Renal cortex interstitium (tissue), 11 donors: ENCODE data around the gene NTM. TPM values are rescaled to one million over a fixed set of nuclear protein-coding genes. Genes with fewer than 3 reads are reported as not detected.
A peak's percentile ranks its signal among the peaks of the same experiment; 100 is the strongest.
"Not testable (repeated sequence)": the region's sequence is repeated elsewhere in the genome, so short reads cannot be mapped to it uniquely, and the experiment has no call there.

Source experiments
- DNase-seq, 11 donors: peaks; one replicate each; pipeline ENCODE4 v3.0.0-alpha.2; 2013; ENCODE audit warnings: low read depth in 9 of 11, low spot score in 4 of 11; ENCODE audit errors: extremely low read depth in 1 of 11
- polyA plus RNA-seq, 3 donors: library from polyadenylated mRNA; unstranded; fragments of 120-200 nt; gene quantifications; one replicate each; pipeline ENCODE4 v1.2.1, GENCODE V29; 2013; ENCODE audit not compliant: insufficient read length in 3 of 3

Gene NTM
- polyA plus RNA-seq, 3 donors = 40.5 to 45.1 (median 43.9) TPM

DNA sequence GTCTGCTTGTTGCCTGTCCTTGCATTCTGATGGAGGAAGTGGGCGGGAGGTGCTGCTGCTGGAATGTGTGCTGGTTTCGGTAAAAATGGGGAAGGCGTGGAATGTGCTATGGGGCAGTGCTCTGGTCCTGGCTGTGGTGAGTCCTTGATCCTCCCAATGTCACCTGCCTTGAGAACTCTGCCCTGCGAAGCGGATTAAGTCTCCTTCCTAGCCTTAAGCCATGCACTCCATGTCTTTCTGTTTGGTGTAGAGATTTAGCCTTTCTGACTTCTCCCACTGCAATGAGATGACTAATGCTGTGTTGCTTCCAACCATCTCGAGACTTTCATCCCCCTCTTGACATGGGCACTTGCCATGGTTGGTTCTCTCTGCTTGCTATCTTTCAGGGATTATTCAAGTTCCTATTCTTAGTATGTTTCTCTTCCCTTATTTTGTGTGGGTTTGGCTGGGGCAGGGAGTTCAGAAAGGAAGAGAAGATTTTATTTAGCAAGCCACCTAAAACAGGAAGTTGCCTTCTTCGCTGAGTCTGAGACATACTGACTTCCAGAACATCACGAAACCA lies 687.9 kb downstream of the NTM start:
- no peak for DNase-seq

GRCh38 chr11:132060567-132060966 lies 690.2 kb downstream of the NTM start:
- no peak for DNase-seq

- DNase-seq = no peak
Measured at GRCh38 chr11:132062031-132062430, 691.6 kb downstream of the NTM start.

DNA sequence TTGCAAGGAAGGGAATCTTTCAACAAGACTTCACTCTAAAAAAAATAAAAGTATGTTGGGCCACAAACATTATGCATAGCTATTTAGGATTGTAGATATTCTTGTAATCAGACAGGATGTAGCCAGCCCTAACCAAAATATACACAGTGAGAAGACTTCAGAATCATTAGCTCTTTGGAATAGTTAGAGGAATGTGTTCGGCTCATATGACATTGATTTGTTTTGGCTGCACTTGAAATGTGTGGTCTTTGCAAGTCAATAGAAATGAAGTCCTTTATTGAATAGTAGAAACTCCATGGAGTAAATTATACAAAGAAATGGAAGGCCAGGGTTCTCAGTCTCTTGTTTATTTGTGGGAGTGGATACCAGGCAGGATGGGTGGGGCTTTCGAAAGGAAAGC lies 692.1 kb downstream of the NTM start:
- no peak for DNase-seq

DNA sequence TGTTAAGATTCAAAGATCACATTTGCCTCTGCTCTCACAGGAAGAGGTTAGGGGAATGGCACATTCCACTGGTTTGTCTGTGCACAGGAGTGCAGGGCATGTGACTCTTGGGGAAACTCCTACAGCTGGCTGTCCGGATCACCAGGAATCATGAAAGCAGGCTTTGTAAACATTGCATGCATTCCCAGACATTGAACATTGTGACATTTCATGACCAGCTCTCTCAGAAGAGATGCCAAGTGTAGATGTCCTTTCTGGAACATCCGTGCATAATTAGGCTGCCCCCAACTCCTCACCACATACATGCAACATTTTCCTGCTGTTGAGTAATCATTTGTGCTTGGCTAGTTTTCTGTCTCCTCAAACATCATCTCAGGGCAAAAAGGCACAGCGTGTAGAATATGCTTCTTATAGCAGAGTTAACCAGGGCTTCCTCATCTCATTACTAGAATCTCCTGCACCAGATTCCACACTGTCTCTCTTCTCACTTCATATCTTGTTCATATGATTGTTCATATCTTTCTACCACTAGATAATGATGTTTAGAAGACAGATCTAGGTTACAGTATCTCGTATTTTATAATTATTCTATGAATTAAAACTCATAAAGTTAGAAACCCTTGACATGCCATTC lies 694.7 kb downstream of the NTM start:
- DNase-seq = peak in 9 of 11 donors; percentile 27 to 79 (median 50)

GRCh38 chr11:132068556-132068955 lies 698.1 kb downstream of the NTM start:
- DNase-seq = no peak

DNA sequence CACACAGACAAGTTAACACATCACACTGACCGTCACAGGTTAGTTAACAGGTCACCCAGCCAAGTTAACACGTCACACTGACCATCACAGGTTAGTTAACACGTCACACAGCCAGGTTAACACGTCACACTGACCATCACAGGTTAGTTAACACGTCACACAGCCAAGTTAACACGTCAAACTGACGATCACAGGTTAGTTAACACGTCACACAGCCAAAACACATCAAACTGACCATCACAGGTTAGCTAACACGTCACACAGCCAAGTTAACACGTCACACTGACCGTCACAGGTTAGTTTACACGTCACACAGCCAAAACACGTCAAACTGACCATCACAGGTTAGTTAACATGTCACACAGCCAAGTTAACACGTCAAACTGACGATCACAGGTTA lies 699.2 kb downstream of the NTM start:
- not testable (repeated sequence) for DNase-seq

DNA sequence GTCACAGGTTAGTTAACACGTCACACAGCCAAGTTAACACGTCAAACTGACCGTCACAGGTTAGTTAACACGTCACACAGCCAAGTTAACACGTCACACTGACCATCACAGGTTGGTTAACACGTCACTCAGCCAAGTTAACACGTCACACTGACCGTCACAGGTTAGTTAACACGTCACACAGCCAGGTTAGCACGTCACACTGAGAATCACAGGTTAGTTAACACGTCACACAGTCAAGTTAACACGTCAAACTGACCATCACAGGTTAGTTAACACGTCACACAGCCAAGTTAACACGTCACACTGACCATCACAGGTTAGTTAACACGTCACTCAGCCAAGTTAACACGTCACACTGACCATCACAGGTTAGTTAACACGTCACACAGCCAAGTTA lies 700.5 kb downstream of the NTM start:
- DNase-seq = not testable (repeated sequence)

DNA sequence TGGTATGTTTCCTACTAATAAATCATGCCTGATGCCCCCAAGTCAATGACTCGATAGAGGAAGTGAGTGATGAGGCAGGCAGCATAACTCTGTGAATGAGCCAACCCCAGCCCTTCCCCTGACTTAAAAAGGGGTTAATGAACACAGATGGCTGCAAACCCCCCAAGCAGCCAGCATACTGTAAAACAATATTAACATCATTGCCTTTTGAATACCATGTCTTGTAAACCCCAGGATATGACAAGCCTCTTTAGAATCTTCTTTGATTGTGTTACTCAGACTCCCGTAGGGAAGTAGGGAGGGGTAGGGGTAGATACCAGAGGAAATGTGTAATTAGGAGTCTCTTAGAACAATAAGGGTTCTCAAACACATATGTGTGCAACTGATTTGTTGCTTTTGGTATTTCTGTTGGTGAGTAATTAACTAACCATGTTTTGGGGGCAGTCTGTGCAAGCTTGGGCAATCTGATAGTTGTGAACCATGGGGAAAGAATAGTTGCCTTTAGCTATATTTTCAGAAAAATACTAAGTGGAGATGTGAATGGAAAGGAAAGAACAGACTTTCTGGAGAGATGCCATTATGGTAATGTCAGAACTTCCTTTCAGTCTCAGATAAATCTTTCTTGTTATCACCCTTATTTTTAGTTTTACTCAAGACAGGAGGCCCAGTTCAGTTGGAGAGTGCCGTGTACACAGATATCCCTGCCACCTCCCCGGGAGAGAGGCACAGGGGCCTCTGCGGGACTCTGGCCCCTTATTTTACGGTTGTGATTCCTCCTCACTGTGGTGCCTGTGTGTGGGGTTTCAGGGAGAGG lies 701.8 kb downstream of the NTM start:
- no peak for DNase-seq

DNA sequence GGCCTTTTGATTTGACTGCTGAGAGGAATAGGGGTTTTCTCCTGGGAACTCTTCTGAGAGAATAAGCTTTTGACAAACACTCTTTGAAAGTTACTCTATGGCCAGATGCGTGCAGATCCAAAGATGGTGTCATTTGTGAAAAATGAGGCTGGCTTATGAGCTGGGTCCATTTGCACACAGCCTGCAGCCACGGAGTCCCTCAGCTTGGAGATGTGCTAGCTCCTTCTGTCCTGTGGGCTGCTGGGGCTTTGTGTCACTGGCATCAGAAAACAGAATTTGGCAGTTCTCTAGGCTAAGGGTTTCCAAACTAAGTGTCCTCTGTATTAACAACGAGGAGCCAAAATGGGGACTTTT lies 702.4 kb downstream of the NTM start:
- DNase-seq = no peak

GRCh38 chr11:132073787-132074186 lies 703.4 kb downstream of the NTM start:
- no peak for DNase-seq

DNA sequence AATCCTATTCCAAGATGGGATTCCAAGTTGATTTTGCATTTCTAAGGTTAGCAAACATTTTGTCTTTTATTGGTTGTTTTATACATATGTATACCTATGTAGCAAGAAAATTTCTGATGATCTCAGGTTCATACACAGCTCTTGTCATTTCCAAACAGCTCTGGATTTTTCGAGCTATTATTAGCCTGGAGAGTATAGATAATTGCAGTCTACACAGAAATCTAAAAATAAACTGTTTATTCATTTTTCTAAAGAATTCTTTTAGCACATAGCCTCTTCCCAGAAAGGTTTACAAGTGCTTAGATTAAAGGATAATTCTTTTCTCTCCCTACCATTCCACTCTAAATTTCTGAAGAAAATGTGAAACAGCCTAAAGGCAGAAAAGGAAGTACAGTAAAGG lies 705.0 kb downstream of the NTM start:
- no peak for DNase-seq

DNA sequence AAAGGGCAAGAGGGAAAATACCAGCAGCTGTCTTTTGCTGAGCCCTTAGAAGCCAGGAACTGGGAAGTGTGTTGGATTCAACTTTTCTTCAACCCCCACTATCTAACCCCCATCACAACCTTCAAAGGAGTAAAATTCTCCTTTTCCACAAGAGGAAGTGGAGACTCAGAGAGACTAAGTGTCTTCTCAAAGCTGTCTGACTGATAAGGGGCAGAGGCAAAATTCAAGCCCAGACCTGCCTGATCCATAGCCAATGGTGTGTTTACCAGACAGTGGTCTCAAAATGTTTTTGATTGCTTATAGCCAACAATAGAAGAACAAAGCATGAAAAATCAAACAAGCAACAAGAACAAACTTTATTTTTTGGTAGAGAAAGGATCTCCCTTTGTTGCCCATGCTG lies 707.0 kb downstream of the NTM start:
- DNase-seq = no peak

- no peak for DNase-seq
Measured at GRCh38 chr11:132078264-132079076, 708.1 kb downstream of the NTM start.

DNA sequence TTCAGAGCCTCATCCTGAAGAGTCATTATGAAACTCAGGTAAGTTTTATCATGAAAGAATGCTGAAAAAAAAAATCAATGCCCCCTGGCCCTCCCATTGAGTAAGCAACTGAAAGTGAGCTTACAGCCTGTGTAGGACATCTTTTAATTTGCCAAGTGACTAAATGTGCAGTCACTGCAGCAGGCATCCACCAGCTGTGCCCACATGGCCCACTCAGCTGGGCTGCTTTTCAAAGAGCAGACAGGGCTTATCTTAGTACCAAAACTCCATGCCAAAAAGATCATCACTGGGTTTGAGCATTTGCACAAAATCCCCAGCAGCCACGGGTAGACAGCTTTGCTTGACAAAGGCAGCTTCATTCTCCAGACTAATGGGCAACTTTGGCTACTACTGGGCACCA lies 709.7 kb downstream of the NTM start:
- DNase-seq = no peak

DNA sequence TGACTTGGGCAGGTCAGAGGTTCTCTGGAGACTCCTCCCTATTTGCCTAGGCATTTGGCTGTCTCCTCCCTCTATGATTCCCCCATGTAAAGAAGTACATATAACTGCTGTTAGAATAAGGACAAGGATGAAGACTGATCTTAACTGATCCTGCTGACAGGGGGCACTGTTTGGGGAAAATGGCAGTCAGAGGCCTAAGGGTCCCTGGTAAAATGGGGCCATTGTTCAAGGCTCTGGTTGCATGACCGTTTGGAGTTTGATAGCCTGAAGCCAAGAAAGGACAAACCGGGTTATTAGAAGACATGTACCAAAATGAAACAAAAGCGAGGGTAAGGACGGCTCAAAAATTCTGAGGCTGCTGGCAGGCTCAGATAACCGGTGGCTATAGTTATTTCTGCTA lies 712.2 kb downstream of the NTM start:
- no peak for DNase-seq

DNA sequence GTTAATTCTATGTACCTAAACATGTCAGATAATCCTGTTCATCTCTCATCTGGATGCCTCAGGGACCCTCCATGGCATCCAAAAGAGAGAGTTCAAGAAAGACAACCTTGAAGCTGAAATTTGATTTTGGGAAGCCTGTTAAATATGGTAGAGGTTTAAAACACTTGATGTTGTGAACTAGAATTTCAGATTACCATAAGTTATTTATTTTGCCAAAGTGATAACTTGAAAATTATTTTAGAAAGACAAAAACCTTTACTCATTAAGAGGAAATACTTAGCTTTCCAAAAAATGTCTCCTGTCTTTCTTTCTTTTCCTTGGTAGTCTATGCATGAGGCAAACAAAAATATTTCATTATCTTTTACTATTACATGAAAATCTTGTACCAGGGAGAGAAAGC lies 714.0 kb downstream of the NTM start:
- DNase-seq = no peak

DNA sequence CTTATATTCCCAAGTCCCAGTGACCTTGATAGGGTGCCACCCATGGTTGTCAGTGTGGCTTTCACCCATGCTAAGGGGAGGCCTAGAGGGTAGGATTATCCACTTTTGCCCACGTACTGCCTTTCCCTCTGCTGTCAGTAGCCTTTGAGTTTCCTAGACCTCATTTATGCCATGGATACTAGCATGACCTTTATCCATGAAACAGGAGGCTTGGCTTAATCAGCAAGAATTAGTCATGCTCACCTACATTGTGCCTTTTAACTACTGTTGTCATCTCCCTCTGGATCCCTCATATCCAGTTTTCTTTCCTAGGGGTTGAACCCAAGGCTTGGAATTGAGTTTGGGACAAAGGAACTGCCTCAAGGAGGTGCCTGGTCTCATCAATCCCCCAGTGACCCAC lies 716.7 kb downstream of the NTM start:
- DNase-seq = no peak

GRCh38 chr11:132088551-132088950 lies 718.1 kb downstream of the NTM start:
- DNase-seq = no peak
